K562 (cell line): ENCODE measurements around the gene ERICH6. TPM values are rescaled to one million over a fixed set of nuclear protein-coding genes. Genes with fewer than 3 reads are reported as not detected.

Source experiments
- ATF4 ChIP-seq: fragments of 450-650 bp; formaldehyde crosslinking; IDR thresholded peaks from 2 replicates; pipeline ENCODE4 v1.4.0; 2022; ENCODE audit warnings: mild to moderate bottlenecking, moderate library complexity
- DIDO1 ChIP-seq: fragments of 450-650 bp; IDR thresholded peaks from 2 replicates; pipeline ENCODE4 v1.6.1; 2016; ENCODE audit warnings: low read depth, missing biosample characterization, missing genetic modification characterization
- E2F6 ChIP-seq, 2 experiments: IDR thresholded peaks; 2 replicates each; pipeline ENCODE4 v1.6.1; 2011; ENCODE audit warnings: borderline replicate concordance in 1 of 2, control low read depth in 1 of 2, low read depth in 1 of 2, low read length in 1 of 2, mild to moderate bottlenecking in 1 of 2, mixed read lengths in 1 of 2, moderate library complexity in 1 of 2; ENCODE audit not compliant: insufficient read depth in 1 of 2, insufficient read length in 1 of 2, poor library complexity in 1 of 2, severe bottlenecking in 1 of 2; ENCODE audit errors: extremely low read depth in 1 of 2
- ELF4 ChIP-seq: fragments of 450-650 bp; formaldehyde crosslinking; IDR thresholded peaks from 2 replicates; pipeline ENCODE4 v1.4.0; 2022; ENCODE audit warnings: missing genetic modification characterization
- FOXA3 ChIP-seq, 2 experiments: fragments of 450-650 bp in 1 of 2; sonication (generic) in 1 of 2; formaldehyde crosslinking; IDR thresholded peaks in 1 of 2; conservative IDR thresholded peaks in 1 of 2; 2 replicates each; pipeline versions ENCODE4 v1.4.0 to v1.8.0; 2020 to 2022; ENCODE audit warnings: mild to moderate bottlenecking in 2 of 2, missing genetic modification reagents in 1 of 2
- FUS ChIP-seq: fragments of 200-400 bp; formaldehyde crosslinking; optimal IDR thresholded peaks from 2 replicates; pipeline ENCODE3; 2017; ENCODE audit warnings: low read depth, low read length
- HBP1 ChIP-seq: fragments of 450-650 bp; formaldehyde crosslinking; IDR thresholded peaks from 2 replicates; pipeline ENCODE4 v1.4.0; 2022; ENCODE audit warnings: missing genetic modification characterization
- HCFC1 ChIP-seq: IDR thresholded peaks from 2 replicates; pipeline ENCODE4 v1.6.1; 2012; ENCODE audit warnings: low read depth, low read length, improper control_type of control experiment
- LCOR ChIP-seq: sonication (generic); formaldehyde crosslinking; IDR thresholded peaks from 2 replicates; pipeline ENCODE4 v1.8.0; 2022; ENCODE audit warnings: mild to moderate bottlenecking, missing genetic modification reagents
- PCBP2 ChIP-seq: fragments of 200-400 bp; formaldehyde crosslinking; IDR thresholded peaks from 2 replicates; pipeline ENCODE4 v1.6.1; 2018; ENCODE audit warnings: low read length, low read depth, mild to moderate bottlenecking, moderate library complexity; ENCODE audit not compliant: poor library complexity, severe bottlenecking
- PHB ChIP-seq: fragments of 250-450 bp; sonication (Bioruptor Pico); IDR thresholded peaks from 2 replicates; pipeline ENCODE4 v1.5.0; 2021
- PHF8 ChIP-seq: fragments of 200-600 bp; sonication (generic); IDR thresholded peaks from 2 replicates; pipeline ENCODE4 v1.6.1; 2012; ENCODE audit warnings: mixed run types, mild to moderate bottlenecking, inconsistent platforms, low read length, moderate library complexity, borderline replicate concordance
- PRMT5 ChIP-seq: sonication (generic); formaldehyde crosslinking; IDR thresholded peaks from 2 replicates; pipeline ENCODE4 v1.5.0; 2020; ENCODE audit warnings: missing genetic modification reagents
- PYGO2 ChIP-seq: fragments of 450-650 bp; IDR thresholded peaks from 2 replicates; pipeline ENCODE4 v1.6.1; 2016; ENCODE audit warnings: mild to moderate bottlenecking, missing genetic modification characterization, moderate library complexity, missing compliant biosample characterization
- SLC30A9 ChIP-seq: fragments of 250-450 bp; sonication (Bioruptor Pico); IDR thresholded peaks from 2 replicates; pipeline ENCODE4 v1.8.0; 2022; ENCODE audit warnings: mild to moderate bottlenecking, moderate library complexity
- SNIP1 ChIP-seq: fragments of 450-650 bp; IDR thresholded peaks from 2 replicates; pipeline ENCODE4 v1.7.1; 2017; ENCODE audit warnings: low read depth, mild to moderate bottlenecking
- XRCC3 ChIP-seq: fragments of 450-650 bp; IDR thresholded peaks from 2 replicates; pipeline ENCODE4 v1.6.1; 2017; ENCODE audit warnings: mild to moderate bottlenecking, moderate library complexity
- ZBTB43 ChIP-seq: sonication (generic); formaldehyde crosslinking; IDR thresholded peaks from 2 replicates; pipeline ENCODE4 v1.8.0; 2023; ENCODE audit warnings: mild to moderate bottlenecking, missing genetic modification reagents
- ZBTB9 ChIP-seq: fragments of 450-650 bp; formaldehyde crosslinking; IDR thresholded peaks from 2 replicates; pipeline ENCODE4 v1.4.0; 2020; ENCODE audit warnings: mild to moderate bottlenecking, moderate library complexity
- ZFPM2 ChIP-seq: fragments of 250-450 bp; sonication (Bioruptor Pico); IDR thresholded peaks from 2 replicates; pipeline ENCODE4 v1.5.1; 2022; ENCODE audit warnings: mild to moderate bottlenecking
- ZNF253 ChIP-seq: fragments of 250-450 bp; sonication (Bioruptor Pico); conservative IDR thresholded peaks from 2 replicates; pipeline ENCODE4 v1.6.1; 2021; ENCODE audit warnings: mild to moderate bottlenecking
- ZNF589 ChIP-seq: fragments of 200-800 bp; sonication (Bioruptor generic); IDR thresholded peaks from 2 replicates; pipeline ENCODE4 v1.6.1; 2016; ENCODE audit warnings: low read depth, missing genetic modification characterization, missing compliant biosample characterization
- ZNF780A ChIP-seq: fragments of 250-450 bp; sonication (Bioruptor Pico); IDR thresholded peaks from 2 replicates; pipeline ENCODE4 v1.5.0; 2021; ENCODE audit warnings: mild to moderate bottlenecking
- polyA plus RNA-seq, 8 experiments: library from polyadenylated mRNA; depleted of rRNA in 4 of 8; stranded (reverse) in 5 of 8; unstranded in 3 of 8; fragments of >200 nt; fragmentation: Nextera tagmentation in 2 of 8; fragmentation: Illumina TruSeq in 1 of 8; extraction: Ambion mirVana in 2 of 8; extraction: Trizol in 1 of 8; gene quantifications; 2 replicates each; pipeline versions ENCODE4 v1.2.1 to v1.2.3, GENCODE V29; 2011 to 2014; ENCODE audit warnings: inconsistent platforms in 1 of 8, missing spikeins in 1 of 8
- total RNA-seq, 7 experiments: library from RNA; depleted of rRNA in 6 of 7; stranded (reverse); fragments of >200 nt in 6 of 7; fragmentation: Illumina TruSeq in 2 of 7; extraction: Trizol in 2 of 7; gene quantifications; 2 replicates each; pipeline versions ENCODE4 v1.2.1 to v1.2.3, GENCODE V29; 2011 to 2021; ENCODE audit warnings: low replicate concordance in 1 of 7

Gene ERICH6
- total and polyA plus RNA-seq, 9 of the 15 experiments (the other 6 are each of a cell fraction or from before 2014, with no cell fraction given), result not detected

- TF ChIP-seq ZNF253 (CRISPR knock-in tag) (no peak), HCFC1 (no peak), PHF8 (no peak), FUS (no peak), E2F6 (IDR thresholded peaks at IDR 0.05; ENCODE audit: borderline replicate concordance in 1 of 2, extremely low read depth in 1 of 2, insufficient read depth in 1 of 2, insufficient read length in 1 of 2, low read depth in 1 of 2, low read length in 1 of 2, poor library complexity in 1 of 2, severe bottlenecking in 1 of 2) (no peak), PCBP2 (no peak), ZFPM2 (CRISPR knock-in tag) (no peak), DIDO1 (tag) (no peak), ZBTB9 (CRISPR knock-in tag) (no peak), ZNF589 (CRISPR knock-in tag) (peak; percentile 22; the same call in 1 of the 2 replicates), XRCC3 (no peak), ATF4 (no peak), SLC30A9 (CRISPR knock-in tag) (no peak), PYGO2 (tag) (no peak), SNIP1 (no peak), FOXA3 (CRISPR knock-in tag; conservative IDR thresholded peaks at IDR 0.05 in 1 of 2, IDR thresholded peaks at IDR 0.05 in 1 of 2) (no peak), PRMT5 (no peak), ZNF780A (no peak), ELF4 (CRISPR knock-in tag) (no peak), LCOR (CRISPR knock-in tag) (no peak), HBP1 (no peak), PHB (CRISPR knock-in tag) (no peak), ZBTB43 (CRISPR knock-in tag) (no peak)
Measured at GRCh38 chr3:150737874-150738679, 34.4 kb upstream of the ERICH6 start (continued).
